Measurements from ENCODE around the gene FGFRL1.
"Not testable (repeated sequence)": the region's sequence is repeated elsewhere in the genome, so short reads cannot be mapped to it uniquely, and the experiment has no call there.

Gene FGFRL1

DNA sequence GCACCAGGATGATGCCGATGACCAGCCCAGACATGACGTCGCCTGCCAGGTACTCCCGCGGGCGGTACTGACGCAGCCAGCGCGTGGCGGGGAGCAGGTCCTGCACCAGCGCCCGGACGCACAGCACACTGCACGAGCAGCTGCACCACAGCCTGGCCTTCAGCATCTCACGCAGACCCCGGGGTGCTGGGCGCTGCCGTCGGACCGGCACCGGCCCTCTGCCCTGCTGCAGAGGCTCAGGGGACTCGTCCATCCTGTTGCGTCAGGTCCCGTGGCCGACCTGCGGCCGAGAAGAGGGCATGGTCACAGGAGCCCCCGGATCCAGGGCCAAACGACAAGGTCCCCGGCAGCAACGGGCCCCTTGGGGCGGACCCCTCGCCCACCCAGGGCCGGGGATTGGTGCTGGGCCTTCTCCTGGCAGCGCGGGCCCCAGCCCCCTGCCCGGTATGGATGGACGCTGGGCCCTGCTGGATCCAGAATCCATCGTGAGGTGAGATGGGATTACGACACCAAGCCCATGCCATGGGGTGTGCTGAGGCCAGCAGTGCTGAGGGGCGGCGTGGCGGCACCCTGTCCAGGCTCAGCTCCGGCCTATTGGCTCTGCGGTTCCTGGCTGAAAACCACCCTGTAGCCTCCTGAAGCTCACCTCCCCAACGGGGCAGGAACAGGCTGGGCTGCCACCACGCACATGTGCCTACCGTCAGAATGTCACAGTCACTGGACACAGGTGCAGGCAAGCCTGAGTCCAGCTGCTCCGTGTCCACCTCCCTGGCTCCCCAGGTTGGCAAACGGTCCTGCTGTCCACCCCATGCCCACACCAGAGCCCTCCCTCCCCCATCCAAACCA is 19.8 kb upstream of the FGFRL1 start:
- in situ Hi-C loops (cut with HindIII; ENCODE audit: low sequenced_read_pairs), result no loop called here

DNA sequence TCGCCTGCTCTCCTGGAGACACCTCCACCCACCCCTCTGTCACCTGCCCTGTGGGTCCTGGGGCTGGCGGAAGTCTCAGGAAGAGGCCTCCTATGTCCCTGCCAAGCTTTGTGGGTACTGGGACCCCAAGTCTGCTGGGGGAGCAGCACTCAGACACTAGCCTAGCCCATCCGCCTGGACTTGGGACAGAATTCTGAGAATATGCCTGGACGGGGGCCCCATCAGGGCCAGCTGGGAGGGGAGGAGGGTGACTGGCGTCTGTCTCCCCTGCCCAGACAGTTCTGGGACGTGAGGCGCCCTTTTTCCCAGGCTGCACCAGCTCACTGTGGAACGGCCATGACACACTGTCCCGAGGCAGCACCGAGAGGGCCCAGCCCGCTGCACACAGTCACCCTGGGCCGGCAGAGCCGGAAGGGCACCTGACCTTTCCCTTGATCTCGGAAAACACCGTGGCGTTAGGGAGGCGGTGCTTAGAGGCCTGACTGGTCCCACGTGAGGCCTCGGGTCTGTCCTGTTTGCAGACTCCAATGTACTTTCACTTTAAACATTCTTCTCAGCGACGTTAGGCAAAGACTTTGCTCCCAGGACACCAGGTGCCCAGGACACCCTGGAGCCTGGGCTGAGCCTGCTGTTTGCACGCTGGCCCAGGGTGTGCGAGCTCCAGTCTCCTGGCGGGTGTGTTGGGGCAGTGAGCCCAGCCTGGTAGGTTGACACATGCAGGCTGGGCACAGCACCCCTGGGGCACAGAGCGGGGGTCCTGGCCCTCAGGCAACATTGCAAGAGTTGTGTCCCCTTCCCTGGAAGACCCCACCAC is 18.9 kb upstream of the FGFRL1 start:
- in situ Hi-C loops (cut with HindIII; ENCODE audit: low sequenced_read_pairs), result no loop called here

DNA sequence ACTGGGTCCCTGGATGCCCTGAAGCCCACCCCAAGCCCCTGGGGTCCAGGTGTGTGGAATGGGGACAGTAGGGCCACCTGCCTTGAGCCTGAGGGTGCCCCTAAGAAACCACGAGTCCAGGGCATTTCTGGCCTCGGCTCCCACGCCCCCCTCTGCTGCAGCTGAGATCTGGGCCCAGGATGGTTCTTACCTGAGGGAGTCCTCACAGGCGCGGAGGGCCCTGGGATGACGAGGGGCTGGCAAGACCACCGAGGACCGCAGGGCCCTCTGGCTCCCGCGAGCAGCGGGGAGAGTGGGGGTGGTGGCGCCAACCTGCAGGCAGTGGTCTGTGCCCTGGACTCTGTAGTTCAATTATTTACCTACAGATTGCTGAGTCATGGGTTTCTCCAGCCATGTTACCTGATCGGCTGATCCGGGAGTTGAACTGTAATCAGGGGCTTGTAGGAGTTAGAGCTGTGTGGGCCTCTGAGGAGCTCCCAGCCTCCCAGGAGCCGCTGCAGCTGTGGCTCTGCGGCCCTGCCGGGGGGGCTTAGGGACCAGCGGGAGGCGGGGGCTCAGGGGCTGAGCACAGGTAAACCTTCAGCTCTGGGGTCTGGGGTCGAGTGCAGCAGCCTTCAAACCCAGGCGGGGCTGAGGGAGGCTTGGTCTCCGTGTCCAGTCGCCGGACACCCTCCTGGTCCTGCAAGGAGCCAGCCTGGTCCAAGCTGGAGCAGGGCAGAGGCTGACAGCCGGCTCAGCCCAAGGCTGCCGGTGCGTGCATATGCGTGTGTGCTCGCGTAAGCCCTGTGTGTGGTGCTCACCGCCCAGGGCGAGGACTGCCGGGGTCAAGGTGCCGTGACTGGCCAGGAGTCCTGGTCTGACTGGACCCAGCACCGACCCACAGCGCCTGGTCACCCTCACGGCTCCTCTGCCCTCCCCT is 18.1 kb upstream of the FGFRL1 start, which contains the start of gene SLC26A1:
Gene SLC26A1 (minus strand): TSS at position 294 of the 919 bp plus-strand sequence. CDS start 1,701 bp downstream, outside the sequence.
- in situ Hi-C loops (cut with HindIII; ENCODE audit: low sequenced_read_pairs), result no loop called here

DNA sequence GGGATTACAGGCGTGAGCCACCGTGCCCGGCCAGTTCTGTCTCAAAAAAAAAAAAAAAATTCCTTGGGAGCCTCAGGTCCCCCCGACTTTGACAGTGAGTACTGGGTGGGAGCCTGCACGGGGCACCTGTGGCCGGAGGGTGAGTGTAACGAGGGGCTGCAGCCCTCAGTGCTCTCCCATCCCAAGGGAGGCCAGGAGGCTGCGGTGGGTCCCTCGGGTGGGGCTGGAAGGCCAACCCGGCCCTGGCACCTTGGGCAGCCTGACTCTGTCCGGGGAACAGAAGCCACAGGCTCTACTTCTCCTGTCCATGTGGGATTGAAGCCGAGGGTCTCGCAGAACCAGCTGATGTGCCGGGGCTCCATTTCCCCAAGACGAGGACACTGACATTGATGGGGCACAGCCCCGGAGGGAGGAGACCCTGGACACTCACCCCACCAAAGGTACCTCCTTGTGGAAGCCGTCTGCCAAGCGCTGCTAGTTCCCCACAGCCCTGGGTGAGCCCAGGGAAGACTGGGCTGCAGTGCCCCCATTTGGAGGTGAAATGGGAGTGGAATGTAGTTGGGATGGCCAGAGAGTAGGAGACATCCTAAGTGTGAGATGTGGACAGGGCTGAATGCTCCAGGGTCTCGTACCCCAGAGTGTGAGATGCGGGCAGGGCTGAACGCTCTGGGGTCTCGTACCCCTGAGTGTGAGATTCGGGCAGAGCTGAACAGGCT is 16.0 kb upstream of the FGFRL1 start:
- in situ Hi-C loops (cut with HindIII; ENCODE audit: low sequenced_read_pairs), result no loop called here

DNA sequence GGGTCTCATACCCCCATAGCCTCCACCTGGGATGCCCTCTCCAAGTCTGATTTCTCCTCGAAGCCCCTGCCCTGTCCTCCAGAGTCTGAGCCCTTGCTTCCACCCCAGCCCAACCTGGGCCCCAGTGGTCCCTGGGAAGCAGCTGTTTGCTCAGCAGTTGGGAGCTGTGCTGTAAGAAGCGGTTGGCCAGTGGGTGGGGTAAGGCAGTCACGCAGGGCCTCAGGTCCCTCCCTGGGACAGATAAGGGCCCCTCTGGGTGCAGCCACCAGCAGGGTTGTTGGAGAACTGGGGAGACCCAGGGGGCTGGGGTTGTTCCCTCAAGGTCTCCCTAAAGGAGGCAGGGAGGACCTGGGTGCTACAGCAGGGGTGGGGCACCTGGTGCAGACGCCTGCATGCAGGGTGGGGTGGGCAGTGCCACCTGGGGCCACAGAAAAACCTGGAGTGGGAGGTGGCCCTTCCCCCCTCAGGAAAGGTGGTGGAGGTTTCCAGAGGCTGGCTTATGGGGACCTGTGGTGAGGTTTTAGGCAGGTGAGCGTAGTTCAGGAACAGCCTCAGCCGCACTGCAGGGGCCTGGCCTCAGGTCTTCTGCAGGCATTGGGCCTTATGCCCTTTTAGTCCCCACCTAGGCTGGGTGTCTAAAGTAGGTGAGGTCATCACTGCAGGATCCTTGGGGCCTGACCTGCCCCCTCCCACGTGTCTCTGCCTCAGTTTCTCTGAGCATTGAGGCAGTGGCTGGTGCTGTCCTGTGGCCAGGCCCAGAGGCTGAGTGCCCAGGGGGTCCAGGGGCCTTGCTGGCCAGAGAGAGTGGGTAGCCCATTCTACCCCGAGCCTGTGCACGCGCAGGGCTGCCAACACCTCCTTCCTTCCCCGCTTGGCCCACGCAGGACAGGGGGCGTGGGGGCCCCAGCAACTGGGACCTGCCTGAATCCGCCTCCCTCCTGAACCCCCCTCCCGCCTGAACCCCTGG is 15.1 kb upstream of the FGFRL1 start:
- in situ Hi-C loops (cut with HindIII; ENCODE audit: low sequenced_read_pairs), result no loop called here

DNA sequence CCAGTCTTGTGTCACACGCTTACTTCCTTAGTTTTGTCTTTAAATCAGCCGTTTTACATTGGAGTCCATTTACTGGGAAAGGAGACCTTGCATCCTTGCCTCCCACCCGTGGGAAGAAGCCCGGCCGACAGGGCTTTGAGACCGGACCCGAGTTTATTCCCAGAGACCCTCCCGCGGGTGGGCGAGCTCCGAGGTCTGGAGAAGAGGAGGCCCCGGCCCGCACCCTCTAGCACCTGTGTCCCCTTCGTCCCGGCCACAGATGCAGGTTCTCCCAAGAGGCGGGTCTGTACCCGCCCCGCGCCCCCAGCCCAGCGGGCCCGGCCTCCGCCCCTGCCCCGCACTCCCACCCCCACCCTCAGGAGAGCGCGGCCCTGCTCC is 14.4 kb upstream of the FGFRL1 start:
- in situ Hi-C loops (cut with HindIII; ENCODE audit: low sequenced_read_pairs), result no loop called here

DNA sequence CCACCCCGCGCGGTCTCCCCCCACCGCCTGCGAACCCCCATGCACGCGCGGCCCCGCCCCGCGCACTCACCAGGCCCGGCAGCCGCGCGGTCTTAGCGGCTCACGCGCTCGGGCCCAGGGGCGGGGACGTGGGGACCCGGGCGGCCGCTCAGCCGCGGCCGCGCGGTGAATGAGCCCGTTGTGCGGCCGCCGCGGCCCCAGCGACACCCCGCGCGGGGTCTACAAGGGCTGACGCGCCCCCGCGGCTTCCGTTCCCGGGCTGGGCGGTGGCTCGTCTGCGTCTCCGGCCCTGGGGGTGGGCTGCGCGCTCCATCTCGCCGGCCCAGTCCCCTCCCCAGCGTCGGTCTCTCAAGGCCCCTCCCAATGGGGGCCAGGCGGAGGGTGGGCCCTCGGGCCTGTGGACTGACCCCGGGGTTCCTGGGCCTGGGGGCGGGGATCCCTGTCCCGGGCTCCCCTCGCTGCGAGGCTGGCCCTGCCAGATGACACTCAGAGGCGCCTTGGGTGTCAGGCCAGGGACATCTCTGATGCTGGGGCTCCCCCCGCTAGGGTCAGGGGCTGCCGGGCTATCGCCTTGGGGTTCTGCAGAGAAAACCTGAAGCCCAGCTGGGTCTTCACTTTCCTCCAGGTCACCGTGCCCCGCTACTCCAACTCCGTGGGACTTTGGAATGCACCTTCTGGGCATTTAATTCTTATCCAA is 13.9 kb upstream of the FGFRL1 start:
- in situ Hi-C loops (cut with HindIII; ENCODE audit: low sequenced_read_pairs), result no loop called here

DNA sequence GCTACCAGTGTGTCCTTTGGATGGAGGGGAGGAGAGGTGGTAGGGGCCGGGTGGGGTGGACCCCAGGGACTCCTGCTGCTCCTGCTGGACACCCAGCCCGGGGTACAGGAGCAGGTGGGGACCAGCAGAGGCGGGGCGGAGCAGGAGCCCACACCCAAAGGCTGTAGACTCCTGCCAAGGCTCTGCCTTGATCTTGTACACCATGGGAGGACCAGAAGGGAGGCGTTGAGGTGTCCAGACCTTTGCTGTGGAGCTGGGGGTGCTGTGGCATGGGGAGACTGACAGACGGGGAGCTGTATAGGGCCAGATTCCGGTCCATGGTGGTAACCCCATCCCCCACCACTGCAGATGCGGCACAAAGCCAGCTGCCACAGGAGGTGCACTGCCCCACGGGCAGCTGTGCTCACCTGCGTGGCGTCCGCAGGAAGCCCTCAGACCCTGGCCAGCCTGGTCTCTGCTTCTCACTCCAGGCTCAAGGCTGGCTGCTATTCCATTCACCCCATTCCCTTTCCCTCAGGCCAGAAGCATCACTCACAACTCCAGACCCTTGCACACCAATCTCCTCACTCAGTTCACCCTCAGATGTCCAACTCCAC is 13.2 kb upstream of the FGFRL1 start:
- in situ Hi-C loops (cut with HindIII; ENCODE audit: low sequenced_read_pairs), result no loop called here

DNA sequence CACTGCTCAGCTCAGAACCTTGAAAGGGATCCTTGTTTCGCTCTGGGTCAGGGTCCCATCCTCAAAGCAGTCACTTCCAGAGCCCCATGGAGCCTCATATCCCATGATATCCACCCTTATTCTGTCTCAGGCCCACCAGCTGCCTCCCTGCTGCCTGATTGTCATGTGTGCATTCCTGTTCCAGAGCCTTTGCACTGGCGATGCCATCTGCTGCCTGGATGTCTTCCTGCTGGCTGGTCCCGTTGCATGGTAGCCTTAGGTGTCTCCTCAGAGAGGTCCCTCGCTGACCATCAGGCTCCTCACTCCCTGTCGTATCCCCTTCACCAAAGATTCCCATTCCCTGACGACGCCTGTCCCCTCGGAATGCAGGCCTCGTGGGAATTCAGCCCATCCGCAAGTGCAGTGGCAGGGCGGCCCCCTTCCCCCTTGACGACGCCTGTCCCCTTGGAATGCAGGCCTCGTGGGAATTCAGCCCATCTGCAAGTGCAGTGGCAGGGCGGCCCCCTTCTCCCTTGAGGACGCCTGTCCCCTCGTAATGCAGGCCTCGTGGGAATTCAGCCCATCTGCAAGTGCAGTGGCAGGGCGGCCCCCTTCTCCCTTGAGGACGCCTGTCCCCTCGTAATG is 12.1 kb upstream of the FGFRL1 start:
- in situ Hi-C loops (cut with HindIII; ENCODE audit: low sequenced_read_pairs), result not testable (repeated sequence)

DNA sequence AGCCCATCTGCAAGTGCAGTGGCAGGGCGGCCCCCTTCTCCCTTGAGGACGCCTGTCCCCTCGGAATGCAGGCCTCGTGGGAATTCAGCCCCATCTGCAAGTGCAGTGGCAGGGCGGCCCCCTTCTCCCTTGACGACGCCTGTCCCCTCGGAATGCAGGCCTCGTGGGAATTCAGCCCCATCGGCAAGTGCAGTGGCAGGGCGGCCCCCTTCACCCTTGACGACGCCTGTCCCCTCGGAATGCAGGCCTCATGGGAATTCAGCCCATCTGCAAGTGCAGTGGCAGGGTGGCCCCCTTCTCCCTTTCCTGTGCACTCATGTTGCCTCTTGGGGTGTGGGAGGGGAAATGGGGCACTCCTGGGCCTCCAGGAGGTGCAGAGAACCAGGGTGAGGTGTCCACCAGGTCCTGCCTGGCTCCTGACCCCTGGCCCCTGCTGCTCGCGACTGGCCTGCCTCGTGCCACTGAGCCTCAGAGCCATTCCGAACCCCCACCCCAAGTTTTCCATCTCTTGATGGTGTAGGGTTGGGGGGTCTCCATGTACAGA is 11.5 kb upstream of the FGFRL1 start:
- in situ Hi-C loops (cut with HindIII; ENCODE audit: low sequenced_read_pairs), result no loop called here

DNA sequence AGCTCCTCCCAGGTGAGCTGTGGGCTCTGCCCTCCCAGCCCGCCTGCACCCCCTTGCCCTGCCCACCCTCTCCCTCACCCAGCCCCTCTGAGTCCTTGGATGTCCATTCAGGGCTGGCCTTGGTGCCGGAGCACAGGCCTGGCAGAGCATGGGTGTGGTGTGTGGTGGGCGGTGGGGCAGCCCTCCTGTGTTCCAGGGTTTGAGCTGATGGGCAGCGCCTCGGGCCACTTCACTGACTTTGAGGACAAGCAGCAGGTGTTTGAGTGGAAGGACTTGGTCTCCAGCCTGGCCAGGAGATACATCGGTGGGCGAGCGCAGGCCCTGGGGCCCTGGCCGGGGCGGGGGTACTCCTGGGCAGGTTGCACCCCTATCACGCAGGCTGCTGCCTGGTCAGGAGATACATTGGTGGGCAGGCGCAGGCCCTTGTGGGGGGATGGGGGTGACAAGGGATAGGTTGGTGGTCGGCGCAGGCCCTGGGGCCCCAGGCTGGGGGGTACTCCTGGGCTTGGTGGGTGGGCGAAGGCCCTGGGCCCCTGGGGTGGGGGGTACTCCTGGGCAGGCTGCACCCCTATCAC is 10.7 kb upstream of the FGFRL1 start:
- in situ Hi-C loops (cut with HindIII; ENCODE audit: low sequenced_read_pairs), result no loop called here

DNA sequence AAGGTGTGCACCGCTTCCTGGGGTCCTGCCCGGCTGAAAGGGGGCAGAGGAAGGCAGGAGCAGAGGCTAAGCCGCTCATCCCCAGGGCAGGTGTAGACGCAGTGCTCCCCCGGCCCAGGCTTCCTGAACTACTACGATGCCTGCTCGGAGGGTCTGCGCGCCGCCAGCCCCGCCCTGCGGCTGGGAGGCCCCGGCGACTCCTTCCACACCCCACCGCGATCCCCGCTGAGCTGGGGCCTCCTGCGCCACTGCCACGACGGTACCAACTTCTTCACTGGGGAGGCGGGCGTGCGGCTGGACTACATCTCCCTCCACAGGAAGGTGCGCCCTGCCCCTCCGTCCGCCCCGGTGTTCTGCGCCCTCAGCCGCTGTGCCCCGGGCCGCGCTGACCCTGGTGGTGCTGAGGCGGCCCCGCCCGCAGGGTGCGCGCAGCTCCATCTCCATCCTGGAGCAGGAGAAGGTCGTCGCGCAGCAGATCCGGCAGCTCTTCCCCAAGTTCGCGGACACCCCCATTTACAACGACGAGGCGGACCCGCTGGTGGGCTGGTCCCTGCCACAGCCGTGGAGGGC is 9.8 kb upstream of the FGFRL1 start:
- in situ Hi-C loops (cut with HindIII; ENCODE audit: low sequenced_read_pairs), result no loop called here

DNA sequence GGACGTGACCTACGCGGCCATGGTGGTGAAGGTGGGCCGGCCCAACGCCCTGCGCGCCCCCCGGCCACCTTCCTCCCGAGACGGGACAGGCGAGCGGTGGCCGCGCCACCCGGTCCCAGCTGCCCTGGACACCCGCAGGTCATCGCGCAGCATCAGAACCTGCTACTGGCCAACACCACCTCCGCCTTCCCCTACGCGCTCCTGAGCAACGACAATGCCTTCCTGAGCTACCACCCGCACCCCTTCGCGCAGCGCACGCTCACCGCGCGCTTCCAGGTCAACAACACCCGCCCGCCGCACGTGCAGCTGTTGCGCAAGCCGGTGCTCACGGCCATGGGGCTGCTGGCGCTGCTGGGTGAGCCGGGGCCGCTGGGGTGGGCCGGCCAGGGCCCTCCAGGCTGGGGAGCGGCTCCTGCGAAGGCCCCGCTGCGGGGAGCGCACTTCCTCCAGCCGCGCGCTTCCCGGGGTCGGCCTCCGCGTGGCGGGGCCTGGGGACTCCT is 9.2 kb upstream of the FGFRL1 start:
- in situ Hi-C loops (cut with HindIII; ENCODE audit: low sequenced_read_pairs), result no loop called here

DNA sequence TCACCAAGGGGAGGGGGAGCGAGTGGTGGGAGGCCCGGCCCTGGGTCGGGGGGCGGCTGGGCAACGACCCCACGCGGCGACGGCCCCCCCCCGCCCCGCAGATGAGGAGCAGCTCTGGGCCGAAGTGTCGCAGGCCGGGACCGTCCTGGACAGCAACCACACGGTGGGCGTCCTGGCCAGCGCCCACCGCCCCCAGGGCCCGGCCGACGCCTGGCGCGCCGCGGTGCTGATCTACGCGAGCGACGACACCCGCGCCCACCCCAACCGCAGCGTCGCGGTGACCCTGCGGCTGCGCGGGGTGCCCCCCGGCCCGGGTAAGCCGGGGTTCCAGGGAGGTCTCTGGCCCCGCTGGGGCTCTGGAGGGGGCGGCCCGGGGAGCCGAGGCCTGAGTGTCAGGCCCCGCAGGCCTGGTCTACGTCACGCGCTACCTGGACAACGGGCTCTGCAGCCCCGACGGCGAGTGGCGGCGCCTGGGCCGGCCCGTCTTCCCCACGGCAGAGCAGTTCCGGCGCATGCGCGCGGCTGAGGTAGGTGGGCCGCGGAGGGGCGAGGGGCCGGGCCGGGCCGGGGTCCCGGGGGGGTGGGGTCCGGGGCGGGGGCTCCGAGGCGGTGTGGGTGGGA is 8.7 kb upstream of the FGFRL1 start:
- in situ Hi-C loops (cut with HindIII; ENCODE audit: low sequenced_read_pairs), result no loop called here

DNA sequence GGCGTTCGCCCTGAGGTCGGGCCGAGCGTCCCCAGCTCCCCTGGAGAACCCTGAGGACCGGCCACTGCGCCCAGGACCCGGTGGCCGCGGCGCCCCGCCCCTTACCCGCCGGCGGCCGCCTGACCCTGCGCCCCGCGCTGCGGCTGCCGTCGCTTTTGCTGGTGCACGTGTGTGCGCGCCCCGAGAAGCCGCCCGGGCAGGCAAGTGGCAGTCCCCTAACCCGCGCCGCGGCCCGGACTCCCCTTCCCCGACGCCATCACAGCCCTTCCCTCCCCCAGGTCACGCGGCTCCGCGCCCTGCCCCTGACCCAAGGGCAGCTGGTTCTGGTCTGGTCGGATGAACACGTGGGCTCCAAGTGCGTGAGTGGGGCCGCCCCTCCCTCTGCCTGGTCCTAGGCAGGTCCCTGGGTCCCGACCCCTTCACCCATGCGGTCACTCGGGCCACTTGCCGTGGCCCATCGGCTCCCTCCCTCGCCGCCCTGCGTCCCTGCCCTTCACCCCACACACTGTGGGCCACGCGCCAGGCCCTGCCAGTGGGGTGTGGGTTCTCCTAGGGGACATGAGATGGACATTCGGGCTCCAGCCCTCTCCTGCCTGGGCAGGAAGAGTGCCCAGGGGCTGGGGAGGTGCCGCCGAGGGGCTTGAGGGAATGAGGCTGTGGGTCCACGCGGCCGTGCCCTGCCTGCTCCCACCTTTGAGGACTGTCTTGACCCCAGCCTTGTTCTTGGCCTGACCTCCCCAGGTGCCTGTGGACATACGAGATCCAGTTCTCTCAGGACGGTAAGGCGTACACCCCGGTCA is 8.0 kb upstream of the FGFRL1 start:
- in situ Hi-C loops (cut with HindIII; ENCODE audit: low sequenced_read_pairs), result no loop called here

Data from DLD1 (cell line).